GM18951 (cell line): Measurements from ENCODE around the gene PAMR1.

Source experiments
- POLR2A ChIP-seq: IDR thresholded peaks from 4 replicates; pipeline ENCODE4 v1.6.1; 2011; ENCODE audit warnings: mild to moderate bottlenecking; ENCODE audit not compliant: insufficient read length, insufficient read depth; ENCODE audit errors: extremely low read depth
- in situ Hi-C: fragments of 300-500 bp; cut with MboI; formaldehyde crosslinking; loops from one replicate; pipeline ENCODE4 v1.12.0; 2022; ENCODE audit warnings: low sequenced_read_pairs, mixed read lengths, inconsistent platforms; ENCODE audit not compliant: unreplicated experiment

The PAMR1 gene

DNA sequence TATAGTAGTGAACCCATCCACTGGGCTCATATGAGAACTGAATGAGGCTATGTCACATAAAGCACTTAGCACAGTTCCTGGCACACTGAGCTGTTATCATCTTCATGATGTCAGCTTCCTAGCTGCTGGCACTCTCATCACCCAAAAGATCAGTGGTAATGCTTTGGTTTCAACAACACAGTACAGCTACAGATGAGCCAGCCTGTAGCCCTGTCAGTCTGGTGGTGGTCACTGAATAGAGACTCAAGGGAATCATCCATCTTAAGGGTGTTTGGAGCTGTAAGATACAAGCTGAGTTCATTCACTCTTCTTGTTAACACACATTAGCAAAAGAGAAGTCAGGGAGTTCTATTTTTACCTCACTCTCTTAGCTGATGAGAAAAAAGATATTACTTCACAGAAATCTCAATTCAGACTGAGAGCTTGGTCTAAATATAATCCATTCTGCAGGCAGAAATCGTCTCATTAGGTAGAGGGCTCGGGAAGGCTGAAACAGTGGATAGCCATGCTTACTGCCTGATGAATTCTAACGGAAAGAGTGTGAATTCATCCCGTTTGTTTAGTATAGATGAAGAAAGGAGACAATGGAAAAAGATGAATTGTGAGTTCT, 99.7 kb downstream of the PAMR1 start:
- in situ Hi-C loops: no loop called here
- TF ChIP-seq POLR2A: no peak

DNA sequence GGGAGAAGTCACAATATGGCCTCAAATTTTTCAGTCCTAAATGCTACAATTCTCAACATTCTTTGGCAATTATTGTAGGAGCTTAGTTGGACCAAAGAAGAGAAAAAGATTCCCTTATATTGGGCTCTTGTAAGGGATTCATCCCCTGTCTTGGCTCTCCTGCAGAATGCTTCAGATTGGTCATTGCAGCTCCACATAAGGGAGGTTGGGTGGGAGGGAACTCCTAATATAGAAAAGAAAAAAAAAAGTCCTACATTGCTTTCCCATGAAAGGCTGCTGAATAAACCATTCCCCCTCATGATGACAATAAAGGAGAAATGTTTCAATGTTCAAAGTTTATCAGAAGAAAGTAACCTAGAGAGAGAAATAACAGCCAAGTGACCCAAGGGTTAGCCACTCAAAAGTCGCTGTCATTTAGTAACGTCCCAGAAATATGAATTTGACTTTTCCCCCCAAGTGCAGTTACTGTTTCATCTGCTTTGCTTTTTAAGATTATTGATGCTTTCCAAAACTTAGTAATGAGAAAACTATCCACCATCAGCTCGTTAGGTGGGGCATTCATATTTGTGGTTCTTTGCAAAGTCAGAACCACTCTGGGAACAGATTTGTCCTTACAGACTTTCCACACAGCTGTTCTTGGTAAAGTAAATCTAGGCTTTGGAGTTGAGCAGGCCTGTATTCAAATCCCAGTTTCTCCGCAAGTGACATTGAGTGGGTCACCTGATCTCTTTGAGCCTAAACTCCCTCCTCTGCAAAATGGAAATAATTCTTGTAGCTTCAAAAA, 101.1 kb downstream of the PAMR1 start:
- in situ Hi-C loops: loop anchor here (25.0 kb wide), 1 partner anchor 862 kb away; no protein-coding TSS in a partner anchor
- no peak for TF ChIP-seq POLR2A

DNA sequence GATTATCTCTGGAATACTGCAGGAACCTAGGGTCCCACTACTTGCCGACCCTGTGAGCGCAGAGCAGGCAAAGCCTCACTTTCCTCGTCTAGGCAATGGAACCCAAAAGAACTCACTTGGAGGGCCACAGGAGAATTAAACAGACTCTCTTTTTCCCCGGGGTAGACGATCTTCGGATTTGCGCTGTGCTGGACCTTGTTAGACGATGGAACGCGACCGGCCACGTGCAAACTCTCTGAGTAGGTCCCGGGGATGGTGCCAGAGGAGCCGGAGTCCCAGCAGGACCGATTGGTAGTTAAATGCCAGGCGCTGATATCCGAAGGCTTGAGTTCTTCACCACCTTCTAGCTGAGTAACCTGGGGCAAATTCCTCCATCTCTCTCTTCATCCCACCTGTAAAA, 105.0 kb downstream of the PAMR1 start:
- TF ChIP-seq POLR2A: no peak
- in situ Hi-C loops: loop anchor here (25.0 kb wide), 1 partner anchor 858 kb away; no protein-coding TSS in a partner anchor

DNA sequence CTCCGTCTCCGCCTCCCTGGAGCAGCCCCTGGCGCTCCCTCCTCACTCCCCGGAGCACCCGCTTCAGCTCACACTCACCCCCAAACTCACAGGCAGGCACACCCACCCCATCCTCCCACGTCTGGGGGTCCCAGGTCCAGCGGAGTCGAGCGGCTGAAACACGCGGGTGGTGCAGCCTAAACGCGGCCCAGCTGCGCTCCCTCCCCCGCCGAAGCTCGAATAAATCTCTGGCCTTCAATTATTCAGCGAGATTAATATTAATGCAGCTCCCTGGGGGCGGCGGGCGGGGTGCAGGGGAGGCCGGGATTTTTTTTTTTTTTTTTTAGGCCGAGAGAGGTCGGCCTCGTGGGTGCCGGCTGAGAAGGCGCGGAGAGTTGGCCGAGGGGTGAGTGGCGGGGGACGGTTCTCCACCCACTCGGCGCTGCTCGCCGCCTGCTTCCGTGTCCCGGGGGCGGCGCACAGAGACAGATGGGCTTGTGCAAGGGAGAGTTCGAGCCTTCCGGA, 105.5 kb downstream of the PAMR1 start:
- in situ Hi-C loops: loop anchor here (25.0 kb wide), 1 partner anchor 858 kb away; no protein-coding TSS in a partner anchor
- no peak for TF ChIP-seq POLR2A

- TF ChIP-seq POLR2A: no peak
- in situ Hi-C loops: loop anchor here (25.0 kb wide), 1 partner anchor 857 kb away; no protein-coding TSS in a partner anchor
Observed at GRCh38 chr11:35419184-35419829, 106.1 kb downstream of the PAMR1 start, which contains the start of gene SLC1A2. Gene SLC1A2, minus strand, starts transcription at chr11:35419558. Its CDS starts 592 bp downstream, at chr11:35418966.

DNA sequence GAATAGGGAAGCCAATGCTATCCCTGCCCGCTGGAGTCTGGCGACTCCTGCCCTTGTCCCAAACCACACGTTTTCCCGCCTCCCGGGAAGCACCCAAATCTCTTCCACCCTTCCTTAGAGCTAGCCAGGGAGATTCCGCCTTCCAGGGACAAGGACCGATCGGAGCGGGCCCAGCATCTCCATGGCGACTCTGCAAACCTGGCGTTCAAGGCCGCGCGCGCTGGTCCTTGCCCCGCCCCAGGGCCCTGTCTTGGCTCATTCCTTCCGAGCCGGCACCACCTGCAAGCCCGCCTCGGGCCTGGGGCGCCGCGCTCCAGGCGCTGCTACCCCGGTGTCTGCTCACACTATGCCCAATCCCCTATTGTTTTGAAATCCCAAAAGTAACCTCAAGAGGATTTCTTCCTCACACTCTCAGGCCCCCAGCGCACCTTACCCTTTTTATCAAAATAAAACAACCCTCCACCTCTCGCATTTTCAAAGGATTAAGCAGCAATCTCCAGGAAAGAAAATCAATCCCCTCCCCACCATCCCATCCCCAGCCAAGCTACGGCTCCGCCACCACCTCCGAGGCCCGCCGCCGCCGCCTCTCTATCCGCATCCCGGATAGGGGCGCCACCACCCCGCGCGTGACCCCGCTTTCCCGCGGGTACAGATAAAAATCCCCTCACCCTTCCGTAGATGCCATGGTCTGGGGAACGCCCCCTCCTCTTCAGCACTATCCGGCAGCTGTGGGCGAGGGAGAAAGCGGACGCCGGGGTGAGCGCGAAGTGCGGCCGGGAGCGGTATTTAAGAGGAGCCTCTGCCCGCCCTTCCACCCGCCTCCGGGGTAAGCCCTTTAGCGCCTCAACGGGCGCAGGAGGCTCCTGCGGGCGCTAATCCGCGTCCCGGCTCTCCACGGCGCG, 106.9 kb downstream of the PAMR1 start:
- in situ Hi-C loops: loop anchor here (25.0 kb wide), 1 partner anchor 856 kb away; no protein-coding TSS in a partner anchor
- no peak for TF ChIP-seq POLR2A

GRCh38 chr11:35415487-35415886, 109.9 kb downstream of the PAMR1 start:
- TF ChIP-seq POLR2A: no peak
- in situ Hi-C loops: loop anchor here (25.0 kb wide), 1 partner anchor 853 kb away; no protein-coding TSS in a partner anchor

DNA sequence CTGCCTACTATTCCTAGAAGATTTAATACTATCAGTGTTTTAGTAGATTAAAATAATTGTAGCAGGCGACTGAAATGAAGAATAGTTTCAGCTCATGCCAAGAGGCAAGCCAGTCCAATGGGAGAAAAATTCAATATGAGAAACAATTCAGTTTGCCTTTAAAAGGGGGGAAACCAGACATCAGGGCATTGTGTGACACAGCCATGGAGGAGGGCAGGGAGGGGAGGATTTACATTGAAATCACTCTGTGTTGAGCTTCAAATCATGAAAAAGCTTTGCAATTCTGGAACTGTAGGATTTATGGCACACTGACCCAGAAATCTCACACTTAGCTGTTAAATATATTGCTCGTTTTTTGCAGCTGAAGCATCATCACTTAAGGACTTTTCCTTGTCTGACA, 110.6 kb downstream of the PAMR1 start:
- no peak for TF ChIP-seq POLR2A
- in situ Hi-C loops: loop anchor here (25.0 kb wide), 1 partner anchor 852 kb away; no protein-coding TSS in a partner anchor

GRCh38 chr11:35414311-35414710, 111.1 kb downstream of the PAMR1 start:
- no peak for TF ChIP-seq POLR2A
- in situ Hi-C loops: loop anchor here (25.0 kb wide), 1 partner anchor 852 kb away; no protein-coding TSS in a partner anchor

DNA sequence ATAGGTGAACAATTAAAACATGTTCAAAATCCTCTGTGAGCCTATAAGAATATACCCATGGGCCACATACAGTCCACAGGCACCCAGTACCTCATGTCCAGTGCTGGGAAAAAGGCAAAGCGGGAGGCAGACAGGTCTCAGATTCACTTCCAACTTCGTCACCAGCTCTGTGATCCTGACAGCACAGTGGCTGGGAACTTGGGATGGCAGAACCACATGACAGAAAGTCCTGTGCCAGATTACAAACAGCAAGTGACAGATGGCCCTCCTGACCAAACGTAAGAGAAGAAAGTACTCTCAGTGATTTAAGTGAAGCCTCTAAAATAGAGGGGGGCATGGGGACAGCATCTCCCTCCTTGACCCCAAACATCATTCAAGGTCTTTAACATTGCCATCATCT, 111.8 kb downstream of the PAMR1 start:
- TF ChIP-seq POLR2A: no peak
- in situ Hi-C loops: loop anchor here (25.0 kb wide), 1 partner anchor 851 kb away; no protein-coding TSS in a partner anchor

DNA sequence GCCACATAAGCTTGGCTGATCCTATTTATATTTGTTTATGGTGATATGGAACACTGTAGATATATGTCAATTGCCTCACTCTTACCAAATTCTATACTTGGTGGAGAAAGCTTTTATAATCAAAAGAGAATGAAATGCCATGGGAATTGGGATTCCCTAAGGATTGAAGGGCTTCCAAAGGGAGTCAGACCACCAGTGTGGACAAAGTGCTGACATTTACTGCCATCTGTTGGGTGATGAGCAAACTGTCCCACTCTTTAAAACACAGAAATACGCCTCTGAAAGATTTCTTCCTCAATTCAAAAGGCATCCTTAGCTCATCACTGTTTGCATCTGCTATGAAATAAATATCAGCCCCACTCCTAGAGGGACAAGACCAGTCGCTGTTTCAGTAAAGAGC, 113.1 kb downstream of the PAMR1 start:
- in situ Hi-C loops: loop anchor here (25.0 kb wide), 1 partner anchor 850 kb away; no protein-coding TSS in a partner anchor
- no peak for TF ChIP-seq POLR2A

DNA sequence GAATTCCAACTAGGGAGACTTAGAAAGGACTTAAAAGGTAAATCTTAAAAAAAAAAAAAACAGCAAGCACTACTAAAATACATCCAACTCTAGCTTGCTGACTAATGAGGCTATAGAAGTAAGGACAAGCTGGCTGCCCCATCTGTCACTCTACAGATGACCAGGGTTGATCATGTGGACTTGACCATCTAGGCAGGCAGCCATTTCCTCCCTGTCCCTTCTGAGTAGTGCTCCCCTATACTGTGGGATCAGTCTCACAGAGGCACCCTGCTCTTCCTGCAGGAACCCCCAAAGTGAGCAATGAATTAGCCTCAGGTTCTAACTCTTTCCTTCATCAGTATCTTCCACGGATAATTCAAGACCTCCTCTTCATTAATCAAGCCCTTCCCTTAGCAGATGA, 118.4 kb downstream of the PAMR1 start:
- in situ Hi-C loops: loop anchor here (10.0 to 25.0 kb wide), 2 partner anchors 482 to 845 kb away; no protein-coding TSS in a partner anchor
- no peak for TF ChIP-seq POLR2A

GRCh38 chr11:35404388-35404775, 121.0 kb downstream of the PAMR1 start:
- TF ChIP-seq POLR2A: no peak
- in situ Hi-C loops: loop anchor here (10.0 to 25.0 kb wide), 2 partner anchors 480 to 842 kb away; no protein-coding TSS in a partner anchor
